ENCODE results near the gene NF1. TPM values are rescaled to one million over a fixed set of nuclear protein-coding genes. Genes with fewer than 3 reads are reported as not detected.
"Not testable (repeated sequence)": the region's sequence is repeated elsewhere in the genome, so short reads cannot be mapped to it uniquely, and the experiment has no call there.

Gene NF1
- total RNA-seq, 1 donor from 2014 or later: 37.1 TPM

- intact Hi-C loops (cut with DNase I): no loop called here
- ATAC-seq (no peak), DNase-seq (ENCODE audit: missing footprints) (no peak)
Measured at GRCh38 chr17:31074772-31075555, 19.8 kb upstream of the NF1 start.

GRCh38 chr17:31078290-31078689, 16.5 kb upstream of the NF1 start:
- intact Hi-C loops (cut with DNase I): no loop called here
- ATAC-seq: no peak
- DNase-seq (ENCODE audit: missing footprints): no peak

DNA sequence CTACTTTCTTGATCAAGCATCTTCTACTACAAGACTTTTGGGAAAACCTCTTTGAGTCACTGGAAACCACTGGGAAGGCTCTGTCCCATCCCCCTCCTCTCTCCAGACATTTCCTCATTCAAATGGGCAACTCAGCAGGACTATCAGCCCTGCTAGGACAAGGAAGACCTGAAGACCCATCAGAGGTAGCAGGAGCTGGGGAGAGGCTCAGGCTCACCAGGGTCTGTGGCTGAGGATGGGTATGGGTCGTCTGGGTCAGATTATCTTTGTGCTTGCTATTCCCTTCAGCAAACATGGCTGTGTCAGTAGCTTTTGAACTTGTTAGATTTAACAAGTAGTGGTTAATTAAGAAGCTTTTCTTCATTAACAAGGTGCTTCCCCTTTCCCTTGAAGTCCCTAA, 15.0 kb upstream of the NF1 start:
- intact Hi-C loops (cut with DNase I): no loop called here
- no peak for ATAC-seq
- DNase-seq (ENCODE audit: missing footprints): no peak

- DNase-seq (ENCODE audit: missing footprints) (no peak), ATAC-seq (no peak)
- intact Hi-C loops (cut with DNase I): no loop called here
Measured at GRCh38 chr17:31085563-31085962, 9.2 kb upstream of the NF1 start.

DNA sequence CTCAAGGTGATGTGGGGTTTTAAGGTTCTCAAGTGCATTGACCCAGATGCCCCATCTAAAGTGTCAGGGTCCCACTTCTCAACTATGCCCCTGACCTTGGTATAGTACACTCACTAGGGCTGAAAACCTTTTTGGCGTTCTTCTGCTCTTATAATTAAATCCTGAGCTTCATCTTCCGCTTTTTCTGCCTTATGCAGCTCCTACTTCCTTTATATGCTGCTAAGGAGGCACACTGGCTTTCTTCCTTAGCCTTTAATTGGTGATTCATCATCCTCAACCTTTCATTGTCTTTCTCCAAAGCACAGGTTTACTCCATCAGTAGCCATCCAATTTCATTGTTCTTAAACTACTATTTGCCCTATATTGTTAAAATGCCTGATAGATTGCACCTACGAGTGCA, 5.3 kb upstream of the NF1 start:
- ATAC-seq (no peak), DNase-seq (ENCODE audit: missing footprints) (no peak)
- intact Hi-C loops (cut with DNase I): no loop called here

DNA sequence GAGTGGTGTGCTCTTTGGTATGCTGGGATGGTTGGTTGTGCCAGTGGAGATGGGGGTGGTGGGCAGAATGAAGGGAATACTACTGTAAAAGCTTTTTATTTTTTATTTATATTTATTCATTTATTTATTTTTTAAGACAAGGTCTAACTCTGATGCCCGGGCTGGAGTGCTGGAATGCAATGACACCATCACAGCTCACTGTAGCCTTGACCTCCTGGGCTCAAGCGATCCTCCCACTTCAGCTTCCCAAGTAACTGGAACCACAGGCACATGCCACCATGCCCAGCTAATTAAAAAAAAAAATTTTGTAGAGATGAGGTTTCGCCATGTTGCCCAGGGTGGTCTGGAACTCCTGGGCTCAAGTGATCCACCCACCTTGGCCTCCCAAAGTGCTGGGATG, 4.1 kb upstream of the NF1 start:
- ATAC-seq; DNase-seq (ENCODE audit: missing footprints): not testable (repeated sequence)
- intact Hi-C loops (cut with DNase I): loop anchor here (5.0 to 10.0 kb wide), 2 partner anchors 78 to 114 kb away; no protein-coding TSS in a partner anchor

- no peak for ATAC-seq
- intact Hi-C loops (cut with DNase I): loop anchor here (5.0 to 10.0 kb wide), 2 partner anchors 80 to 112 kb away; no protein-coding TSS in a partner anchor
- DNase-seq (ENCODE audit: missing footprints): no peak
Measured at GRCh38 chr17:31092475-31093064, 2.2 kb upstream of the NF1 start.

GRCh38 chr17:31093866-31094599, 744 bp upstream of the NF1 start:
- intact Hi-C loops (cut with DNase I): loop anchor here (5.0 to 10.0 kb wide), 2 partner anchors 82 to 111 kb away; no protein-coding TSS in a partner anchor
- ATAC-seq: no peak

GRCh38 chr17:31095236-31096105, 694 bp downstream of the NF1 start:
- intact Hi-C loops (cut with DNase I): loop anchor here (10.0 kb wide), 1 partner anchor 109 kb away; no protein-coding TSS in a partner anchor

More at GRCh38 chr17:31093866-31094599, 744 bp upstream of the NF1 start:
- no peak for DNase-seq (ENCODE audit: missing footprints)

DNA sequence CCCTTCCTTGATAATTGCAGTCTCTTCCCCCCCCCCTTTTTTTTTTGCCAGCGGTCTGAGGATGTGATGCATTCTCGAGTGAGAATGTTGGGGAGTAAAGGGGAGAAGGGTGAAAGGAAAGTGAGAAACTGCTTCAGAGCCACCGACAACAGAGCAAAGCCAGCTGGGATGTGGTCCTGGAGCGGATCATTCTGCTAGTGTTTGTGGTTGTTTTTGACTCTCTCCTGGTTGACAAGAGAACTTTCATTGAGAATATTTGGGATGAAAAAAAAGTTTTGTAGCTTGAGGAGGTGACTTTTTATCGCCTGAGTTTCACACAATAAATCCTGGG, 1.3 kb downstream of the NF1 start:
- ATAC-seq (no peak), DNase-seq (ENCODE audit: missing footprints) (no peak)
- intact Hi-C loops (cut with DNase I): loop anchor here (10.0 kb wide), 1 partner anchor 109 kb away; no protein-coding TSS in a partner anchor

More at GRCh38 chr17:31095236-31096105, 694 bp downstream of the NF1 start:
- DNase-seq (ENCODE audit: missing footprints) (peak; percentile 81), ATAC-seq (peak; percentile 49)

- ATAC-seq (no peak), DNase-seq (ENCODE audit: missing footprints) (no peak)
- intact Hi-C loops (cut with DNase I): loop anchor here (10.0 kb wide), 1 partner anchor 106 kb away; no protein-coding TSS in a partner anchor
Measured at GRCh38 chr17:31099016-31099415, 4.2 kb downstream of the NF1 start.

GRCh38 chr17:31100840-31101459, 6.2 kb downstream of the NF1 start:
- ATAC-seq (no peak), DNase-seq (ENCODE audit: missing footprints) (no peak)
- intact Hi-C loops (cut with DNase I): no loop called here

GRCh38 chr17:31101943-31102342, 7.2 kb downstream of the NF1 start:
- no peak for ATAC-seq
- intact Hi-C loops (cut with DNase I): no loop called here
- DNase-seq (ENCODE audit: missing footprints): no peak

DNA sequence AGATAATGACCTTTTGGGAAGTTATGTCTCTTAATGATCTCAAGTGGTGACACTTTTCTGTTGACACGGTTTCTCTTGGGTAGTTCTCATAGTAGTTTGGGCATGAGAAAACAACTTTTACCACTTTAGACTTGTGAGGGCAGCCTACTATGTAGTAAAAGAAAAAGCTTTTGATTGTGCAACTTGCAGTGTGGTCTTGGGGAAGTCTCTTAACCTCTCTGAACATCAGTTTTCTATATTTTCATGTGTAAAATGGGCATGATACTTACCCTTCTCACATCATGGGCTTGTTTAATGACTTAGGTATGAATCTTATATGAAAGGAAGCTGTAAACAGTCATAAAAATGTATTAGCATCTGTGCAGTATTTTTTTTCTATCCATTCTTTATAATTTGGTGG, 11.2 kb downstream of the NF1 start:
- intact Hi-C loops (cut with DNase I): no loop called here
- DNase-seq (ENCODE audit: missing footprints): no peak
- ATAC-seq: no peak

DNA sequence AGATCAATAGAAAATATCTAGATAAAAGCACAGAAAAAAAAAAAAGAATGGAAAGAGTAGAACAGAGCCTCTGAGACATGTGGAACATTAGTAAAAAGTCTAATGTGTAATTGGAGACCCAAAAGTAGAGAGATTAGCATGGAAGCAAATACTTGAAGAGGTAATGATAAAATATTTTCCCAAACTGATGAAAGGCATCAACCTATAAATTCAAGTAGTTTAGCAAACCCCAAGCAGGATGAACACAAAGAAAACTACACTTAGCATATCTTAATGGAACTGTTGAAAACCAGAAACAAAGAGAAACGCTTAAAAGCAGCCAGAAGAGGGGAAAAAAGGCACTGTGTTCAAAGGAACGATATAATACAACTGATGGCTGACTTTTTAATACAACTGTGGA, 16.4 kb downstream of the NF1 start:
- intact Hi-C loops (cut with DNase I): no loop called here
- DNase-seq (ENCODE audit: missing footprints): no peak
- no peak for ATAC-seq

GRCh38 chr17:31112001-31112661, 17.4 kb downstream of the NF1 start:
- no peak for ATAC-seq
- intact Hi-C loops (cut with DNase I): no loop called here

GRCh38 chr17:31113368-31113767, 18.6 kb downstream of the NF1 start:
- DNase-seq (ENCODE audit: missing footprints); ATAC-seq; intact Hi-C loops (cut with DNase I): not testable (repeated sequence)

More at GRCh38 chr17:31112001-31112661, 17.4 kb downstream of the NF1 start:
- no peak for DNase-seq (ENCODE audit: missing footprints)

- no peak for ATAC-seq
- intact Hi-C loops (cut with DNase I): no loop called here
- DNase-seq (ENCODE audit: missing footprints): no peak
Measured at GRCh38 chr17:31113939-31114338, 19.2 kb downstream of the NF1 start.

Measured in Right ventricle myocardium inferior (tissue), 1 donor.